D341Med (cell line): ENCODE measurements around the gene THG1L.
"Not testable (repeated sequence)": the region's sequence is repeated elsewhere in the genome, so short reads cannot be mapped to it uniquely, and the experiment has no call there.

Experiments
- DNase-seq: peaks from one replicate; pipeline ENCODE4 v3.0.0; 2012; ENCODE audit warnings: low spot score

THG1L gene

GRCh38 chr5:157731272-157732129 lies at the start of gene THG1L:
THG1L (plus strand) TSS chr5:157731420; CDS start chr5:157731441, 21 bp downstream.
- peak; percentile 96 for DNase-seq

DNA sequence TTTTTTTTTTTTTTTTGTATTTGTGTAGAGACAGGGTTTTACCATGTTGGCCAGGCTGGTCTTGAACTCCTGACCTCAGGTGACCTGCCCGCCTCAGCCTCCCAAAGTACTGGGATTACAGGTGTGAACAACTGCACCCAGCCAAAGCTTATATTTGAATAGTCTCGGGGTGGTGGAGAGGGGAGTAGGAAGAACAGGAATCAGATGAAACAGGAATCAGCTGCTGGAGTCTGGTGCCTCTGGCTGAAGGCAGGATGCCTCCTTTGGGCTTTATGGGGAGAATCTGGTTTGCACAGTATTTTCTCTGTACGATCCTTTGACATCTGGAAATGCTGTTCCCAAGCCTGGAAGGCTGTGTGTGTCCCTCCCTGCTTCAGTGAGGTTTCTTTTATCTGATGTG lies 49.0 kb upstream of the THG1L start:
- DNase-seq: no peak

DNA sequence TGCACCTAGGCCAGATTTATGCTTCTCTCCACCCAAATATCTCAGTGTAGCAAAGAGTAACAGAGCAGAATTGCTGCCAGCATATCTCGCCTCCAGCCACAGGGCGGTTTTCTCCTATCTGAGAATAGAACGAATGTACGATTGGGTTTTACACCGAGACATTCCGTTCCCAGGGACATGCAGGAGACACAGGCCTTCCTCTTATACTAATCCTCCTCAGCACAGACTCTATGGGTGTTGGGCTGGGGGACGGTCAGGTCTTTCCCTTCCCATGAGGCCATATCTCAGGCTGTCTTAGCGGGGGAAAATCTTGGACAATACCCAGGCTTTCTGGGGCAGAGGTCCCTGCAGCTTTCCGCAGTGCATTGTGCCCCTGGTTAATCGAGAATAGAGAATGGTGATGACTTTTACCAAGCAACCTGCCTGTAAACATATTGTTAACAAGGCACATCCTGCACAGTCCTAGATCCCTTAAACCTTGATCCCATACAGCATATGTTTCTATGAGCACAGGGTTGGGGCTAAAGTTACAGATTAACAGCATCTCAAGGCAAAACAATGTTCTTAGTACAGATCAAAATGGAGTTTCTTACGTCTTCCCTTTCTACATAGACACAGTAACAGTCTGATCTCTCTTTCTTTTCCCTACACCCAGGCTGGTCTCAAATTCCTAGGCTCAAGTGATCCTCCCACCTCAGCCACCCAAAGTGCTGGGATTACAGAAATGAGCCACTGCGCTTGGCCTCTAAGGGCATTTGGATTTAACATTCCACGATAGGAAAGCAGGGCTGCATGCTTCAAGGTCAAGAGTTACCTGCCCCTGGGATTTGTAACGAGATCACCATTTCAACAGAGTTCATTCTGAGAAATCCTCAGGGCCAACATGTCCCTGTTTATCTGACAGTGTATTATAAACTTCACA lies 44.7 kb upstream of the THG1L start:
- not testable (repeated sequence) for DNase-seq

GRCh38 chr5:157687198-157687554 lies 44.0 kb upstream of the THG1L start:
- DNase-seq: no peak

GRCh38 chr5:157689942-157690689 lies 41.1 kb upstream of the THG1L start:
- DNase-seq: no peak

DNA sequence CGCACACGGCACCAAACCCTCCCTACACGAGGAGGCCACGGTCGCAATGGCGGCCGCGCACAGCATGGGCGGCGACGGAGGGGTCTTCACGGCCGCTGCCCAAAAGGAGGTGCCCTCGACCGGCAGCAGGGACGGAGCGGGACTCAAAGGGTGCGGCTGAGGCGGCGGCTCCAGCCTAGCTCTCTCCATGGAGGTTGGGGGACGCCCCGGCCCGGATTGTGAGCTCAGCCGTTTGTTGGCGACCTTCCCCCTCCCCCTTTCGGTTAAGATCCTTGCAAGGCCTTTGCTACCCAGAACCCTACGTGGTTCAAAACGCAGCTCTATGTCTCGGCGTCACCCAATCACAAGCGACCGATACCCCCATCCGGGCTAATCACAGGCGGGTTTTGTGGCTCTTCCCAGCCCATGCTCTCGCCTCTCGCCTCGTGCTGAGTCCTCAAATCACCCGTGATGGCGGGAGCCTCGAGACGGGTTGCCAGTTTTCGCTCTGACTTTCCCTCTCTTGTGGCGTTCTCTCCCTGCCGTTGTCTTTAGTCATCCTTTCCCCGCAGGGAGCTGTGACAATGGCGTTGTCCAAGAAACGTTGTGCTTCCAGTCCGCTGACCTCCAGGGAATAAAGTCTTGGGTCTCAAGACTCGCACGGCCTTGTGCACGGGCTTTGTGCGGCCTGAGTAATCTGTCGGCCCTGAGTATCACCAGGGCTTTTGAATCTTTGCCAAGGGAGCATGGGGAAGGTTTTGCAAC lies 40.4 kb upstream of the THG1L start:
- DNase-seq: no peak

- not testable (repeated sequence) for DNase-seq
These were observed 37.4 kb upstream of the THG1L start for GRCh38 chr5:157693816-157694215.

GRCh38 chr5:157696154-157696553 lies 35.1 kb upstream of the THG1L start:
- DNase-seq: not testable (repeated sequence)

DNA sequence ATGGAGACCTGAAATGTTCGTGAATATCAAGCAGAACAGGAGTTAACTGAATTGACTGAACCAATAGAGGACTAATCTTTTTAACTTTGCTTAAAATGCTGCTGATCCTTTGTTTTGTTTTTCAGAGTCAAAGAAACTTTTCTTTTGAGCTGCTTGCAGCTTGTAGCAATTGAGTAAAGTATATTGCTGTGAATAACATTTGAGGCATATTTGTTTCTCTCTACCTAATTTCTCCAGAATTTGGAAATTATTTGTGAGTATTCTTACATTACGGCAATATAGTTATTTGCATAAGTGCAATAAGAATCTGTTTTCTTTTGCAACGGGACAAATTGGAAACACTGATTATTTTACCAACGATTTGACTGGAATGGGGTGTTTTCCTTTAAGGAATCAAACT lies 32.5 kb upstream of the THG1L start:
- DNase-seq: not testable (repeated sequence)

GRCh38 chr5:157703736-157704135 lies 27.5 kb upstream of the THG1L start:
- no peak for DNase-seq

- DNase-seq: no peak
These were observed 22.4 kb upstream of the THG1L start for GRCh38 chr5:157708866-157709265.

- no peak for DNase-seq
These were observed 21.9 kb upstream of the THG1L start for GRCh38 chr5:157709346-157709745.

DNA sequence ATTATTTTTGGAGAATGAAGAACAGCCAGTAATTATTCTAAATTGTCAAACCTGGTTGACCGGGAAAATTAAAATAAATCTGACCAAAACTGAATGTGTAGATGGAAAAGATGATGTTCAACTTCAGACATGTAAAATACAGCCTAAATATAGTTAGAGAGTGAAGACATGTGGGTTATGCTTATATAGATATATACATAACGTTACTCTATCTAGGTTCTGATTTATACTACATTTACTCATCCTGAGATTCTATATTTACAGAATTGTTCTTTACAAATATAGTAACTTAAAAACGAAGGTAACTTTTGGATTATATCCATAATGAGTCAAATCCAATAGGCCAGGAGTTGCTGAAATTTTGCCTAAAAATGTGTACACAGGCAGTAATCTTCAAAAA lies 20.8 kb upstream of the THG1L start:
- no peak for DNase-seq

DNA sequence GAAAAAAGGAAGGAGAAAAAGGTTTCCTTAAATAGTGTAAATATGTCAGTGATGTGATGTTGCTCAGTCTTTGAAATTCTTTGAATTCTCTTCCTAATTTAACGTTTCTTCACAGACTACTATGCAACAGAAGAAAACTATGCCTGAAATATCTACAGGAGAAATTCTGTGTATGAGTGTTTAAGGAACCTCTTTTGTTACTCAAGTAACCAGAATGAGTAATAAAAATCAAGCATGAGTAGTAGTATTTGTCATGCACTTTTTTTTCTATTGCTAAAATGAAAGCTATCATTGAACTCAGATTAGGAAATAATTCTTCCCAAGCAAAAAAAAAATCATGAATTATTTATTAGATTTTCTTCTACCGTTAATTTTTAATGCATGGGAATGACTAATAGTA lies 20.3 kb upstream of the THG1L start:
- DNase-seq: no peak

DNA sequence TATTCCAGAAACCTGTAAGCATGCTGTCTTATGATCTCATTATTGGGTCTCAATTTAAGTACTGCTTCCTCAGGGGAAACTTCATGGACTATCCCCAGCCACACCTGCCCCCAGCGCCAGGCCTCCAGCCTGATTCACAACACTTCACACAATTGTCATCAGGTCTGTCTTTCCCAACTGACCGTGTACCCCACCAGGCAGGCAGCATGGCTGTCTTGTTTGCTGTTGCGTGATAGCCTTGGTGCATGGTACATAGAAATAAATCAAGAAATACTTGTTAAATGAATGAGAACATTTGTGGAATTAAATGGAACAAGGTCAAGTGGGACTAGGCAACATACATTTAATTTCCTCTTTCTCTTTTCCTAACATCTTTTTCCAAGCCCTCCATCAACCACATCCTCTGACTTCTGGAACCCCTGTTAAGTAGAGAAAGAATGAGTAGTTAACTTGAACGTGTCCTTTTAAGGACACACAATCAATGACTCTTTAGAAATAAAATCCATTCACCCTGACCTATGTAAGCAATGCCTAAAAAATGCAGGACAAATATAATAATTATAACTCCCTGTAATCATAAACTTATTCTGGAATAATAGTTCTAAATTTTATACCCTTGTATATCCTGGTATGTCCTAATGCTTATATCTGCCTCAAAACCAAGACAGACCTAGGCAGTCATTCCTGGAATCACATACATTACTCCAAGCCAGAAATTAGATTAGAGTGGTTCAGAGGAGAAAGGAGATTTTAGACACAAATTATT lies 17.2 kb upstream of the THG1L start:
- DNase-seq: no peak

DNA sequence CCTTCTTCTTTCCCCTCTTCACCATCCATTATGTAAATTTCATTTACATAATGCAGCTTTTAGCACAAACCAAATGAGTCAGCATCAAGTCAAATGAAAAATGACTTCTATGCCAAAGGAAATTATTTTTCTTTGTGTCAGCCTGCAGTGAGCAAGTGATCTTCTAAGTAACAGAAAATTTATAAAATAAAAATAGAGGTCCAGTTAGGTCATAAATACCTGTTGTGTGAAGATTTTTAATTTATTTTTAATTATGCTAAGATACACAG lies 16.7 kb upstream of the THG1L start:
- DNase-seq: no peak

- DNase-seq: peak; percentile 45
These were observed 12.7 kb upstream of the THG1L start for GRCh38 chr5:157718519-157718918.

DNA sequence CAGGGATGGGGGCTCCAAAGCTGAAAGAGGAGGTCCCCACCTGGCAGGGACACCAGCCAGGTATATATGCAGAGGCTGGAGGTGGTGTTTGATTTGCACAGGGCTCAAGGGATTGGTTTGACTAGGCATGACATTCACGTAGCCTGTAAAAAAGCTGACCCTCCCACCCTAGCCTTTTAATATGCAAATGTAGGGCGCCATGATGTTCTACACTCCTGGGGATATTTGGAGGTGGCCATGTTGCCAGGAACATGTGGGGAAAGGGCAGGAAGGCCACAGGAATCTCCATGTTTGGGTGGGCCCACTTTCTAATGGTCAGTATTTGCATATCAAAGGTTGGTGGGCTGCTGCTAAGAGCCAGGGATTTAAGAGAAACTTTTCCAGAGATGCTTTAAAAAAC lies 12.0 kb upstream of the THG1L start:
- no peak for DNase-seq

DNA sequence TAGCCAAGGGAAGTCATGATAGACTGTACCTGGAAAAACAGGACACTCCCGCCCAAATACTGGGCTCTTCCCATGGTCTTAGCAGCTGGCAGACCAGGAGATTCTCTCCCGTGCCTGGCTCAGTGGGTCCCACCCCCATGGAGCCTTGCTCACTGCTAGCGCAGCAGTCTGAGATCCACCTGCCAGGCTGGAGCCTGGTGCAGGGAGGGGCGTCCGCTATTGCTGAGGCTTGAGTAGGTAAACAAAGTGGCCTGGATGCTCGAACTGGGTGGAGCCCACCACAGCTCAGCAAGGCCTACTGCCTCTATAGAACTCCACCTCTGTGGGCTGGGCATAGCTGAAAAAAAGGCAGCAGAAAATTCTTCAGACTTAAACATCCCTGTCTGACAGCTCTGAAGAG lies 10.1 kb upstream of the THG1L start:
- DNase-seq: no peak

GRCh38 chr5:157722895-157723294 lies 8.3 kb upstream of the THG1L start:
- not testable (repeated sequence) for DNase-seq

- DNase-seq: not testable (repeated sequence)
These were observed 4.6 kb upstream of the THG1L start for GRCh38 chr5:157726607-157727006.
